Posterior cingulate gyrus (tissue), 11 donors: ENCODE measurements around the gene ZNF569.
A peak's percentile ranks its signal among the peaks of the same experiment; 100 is the strongest.
"Not testable (repeated sequence)": the region's sequence is repeated elsewhere in the genome, so short reads cannot be mapped to it uniquely, and the experiment has no call there.

Source experiments
- DNase-seq, 10 donors: peaks; one replicate each; pipeline versions ENCODE4 v3.0.0 to v3.0.0-alpha.2; 2020 to 2021; ENCODE audit warnings: mixed read lengths in 3 of 10
- intact Hi-C: fragments of 100-400 bp; cut with DNase I; formaldehyde crosslinking; loops from one replicate; pipeline ENCODE4 v1.15.1; 2023

ZNF569 gene

DNA sequence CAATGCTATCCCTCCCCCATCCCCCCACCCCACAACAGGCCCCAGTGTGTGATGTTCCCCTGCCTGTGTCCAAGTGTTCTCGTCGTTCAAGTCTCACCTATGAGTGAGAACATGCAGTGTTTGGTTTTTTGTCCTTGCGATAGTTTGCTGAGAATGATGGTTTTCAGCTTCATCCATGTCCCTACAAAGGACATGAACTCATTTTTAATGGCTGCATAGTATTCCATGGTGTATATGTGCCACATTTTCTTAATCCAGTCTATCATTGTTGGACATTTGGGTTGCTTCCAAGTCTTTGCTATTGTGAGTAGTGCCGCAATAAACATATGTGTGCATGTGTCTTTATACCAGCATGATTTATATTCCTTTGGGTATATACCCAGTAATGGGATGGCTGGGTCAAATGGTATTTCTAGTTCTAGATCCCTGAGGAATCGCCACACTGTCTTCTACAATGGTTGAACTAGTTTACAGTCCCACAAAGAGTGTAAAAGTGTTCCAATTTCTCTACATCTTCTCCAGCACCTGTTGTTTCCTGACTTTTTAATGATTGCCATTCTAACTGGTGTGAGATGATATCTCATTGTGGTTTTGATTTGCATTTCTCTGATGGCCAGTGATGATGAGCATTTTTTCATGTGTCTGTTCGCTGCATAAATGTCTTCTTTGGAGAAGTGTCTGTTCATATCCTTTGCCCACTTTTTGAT lies 61.0 kb downstream of the ZNF569 start:
- intact Hi-C loops, result not testable (repeated sequence)

DNA sequence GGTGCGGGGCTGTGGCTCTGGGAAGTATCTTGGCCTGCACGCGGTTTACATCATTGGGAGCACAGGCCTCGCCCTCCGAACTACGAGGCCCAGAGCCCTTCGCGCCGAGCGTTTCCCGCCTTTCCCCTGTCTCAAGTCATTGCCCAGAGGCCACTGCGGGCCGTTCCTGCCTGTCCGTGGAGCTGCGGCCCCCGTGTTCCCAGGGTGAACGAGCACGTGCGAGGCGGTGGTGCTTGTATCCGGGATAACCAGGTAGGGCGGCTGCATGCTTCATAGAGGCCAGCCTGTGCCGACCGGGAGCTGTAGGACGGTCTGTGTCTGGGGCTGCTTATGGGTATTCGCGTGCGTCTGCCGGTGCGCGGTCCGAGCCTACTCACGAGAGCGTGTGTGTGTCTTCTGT lies 63.8 kb downstream of the ZNF569 start:
- peak in 2 of 10 donors; percentile 66 to 78 for DNase-seq

More for the DNA sequence above, 61.0 kb downstream of the ZNF569 start:
- DNase-seq, result not testable (repeated sequence)

DNA sequence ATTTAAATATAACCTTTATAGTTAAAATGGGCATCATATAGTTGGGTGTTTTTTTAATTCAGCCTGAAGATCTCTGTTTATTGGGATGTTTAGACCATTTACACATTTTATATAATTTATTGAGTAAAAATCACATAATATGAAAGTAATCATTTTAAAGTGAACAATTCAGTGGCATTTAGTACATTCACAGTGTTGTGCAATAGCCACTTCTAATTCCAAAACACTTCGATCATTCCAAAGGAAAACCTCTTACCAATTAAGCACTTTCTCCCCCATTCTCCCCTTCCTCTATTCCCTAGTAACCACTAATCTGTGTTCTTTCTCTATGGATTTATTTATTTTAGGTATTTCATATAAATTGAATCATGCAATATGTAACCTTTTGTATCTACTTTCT lies 66.2 kb downstream of the ZNF569 start:
- no peak for DNase-seq
- intact Hi-C loops, result no loop called here

More for the DNA sequence above, 63.8 kb downstream of the ZNF569 start:
- intact Hi-C loops, result no loop called here

DNA sequence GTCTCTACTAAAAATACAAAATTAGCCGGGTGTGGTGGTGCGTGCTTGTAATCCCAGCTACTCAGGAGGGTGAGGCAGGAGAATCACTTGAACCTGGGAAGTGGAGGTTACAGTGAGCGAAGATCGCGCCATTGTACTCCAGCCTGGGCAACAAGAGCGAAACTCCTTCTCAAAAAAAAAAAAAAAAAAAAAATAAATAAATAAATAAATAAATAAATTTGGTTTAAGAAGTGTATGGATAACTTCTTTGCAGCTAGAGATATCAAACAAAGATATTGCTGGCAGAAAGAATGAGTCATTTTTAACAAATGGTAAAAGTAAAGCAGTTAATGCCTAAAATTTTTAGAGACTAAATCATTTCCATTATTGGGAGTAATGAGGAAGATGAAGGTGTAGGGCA lies 75.8 kb downstream of the ZNF569 start:
- intact Hi-C loops, DNase-seq: not testable (repeated sequence)

DNA sequence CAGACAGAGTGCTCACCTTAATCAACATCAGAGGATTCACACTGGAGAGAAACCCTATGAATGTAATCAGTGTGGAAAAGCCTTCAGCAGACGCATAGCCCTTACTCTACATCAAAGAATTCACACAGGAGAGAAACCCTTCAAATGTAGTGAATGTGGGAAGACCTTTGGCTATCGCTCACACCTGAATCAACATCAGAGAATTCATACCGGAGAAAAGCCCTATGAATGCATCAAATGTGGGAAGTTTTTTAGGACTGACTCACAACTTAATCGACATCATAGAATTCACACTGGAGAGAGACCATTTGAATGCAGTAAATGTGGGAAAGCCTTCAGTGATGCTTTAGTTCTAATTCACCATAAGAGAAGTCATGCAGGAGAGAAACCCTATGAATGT lies 78.0 kb downstream of the ZNF569 start:
- no peak for DNase-seq
- intact Hi-C loops, result no loop called here

DNA sequence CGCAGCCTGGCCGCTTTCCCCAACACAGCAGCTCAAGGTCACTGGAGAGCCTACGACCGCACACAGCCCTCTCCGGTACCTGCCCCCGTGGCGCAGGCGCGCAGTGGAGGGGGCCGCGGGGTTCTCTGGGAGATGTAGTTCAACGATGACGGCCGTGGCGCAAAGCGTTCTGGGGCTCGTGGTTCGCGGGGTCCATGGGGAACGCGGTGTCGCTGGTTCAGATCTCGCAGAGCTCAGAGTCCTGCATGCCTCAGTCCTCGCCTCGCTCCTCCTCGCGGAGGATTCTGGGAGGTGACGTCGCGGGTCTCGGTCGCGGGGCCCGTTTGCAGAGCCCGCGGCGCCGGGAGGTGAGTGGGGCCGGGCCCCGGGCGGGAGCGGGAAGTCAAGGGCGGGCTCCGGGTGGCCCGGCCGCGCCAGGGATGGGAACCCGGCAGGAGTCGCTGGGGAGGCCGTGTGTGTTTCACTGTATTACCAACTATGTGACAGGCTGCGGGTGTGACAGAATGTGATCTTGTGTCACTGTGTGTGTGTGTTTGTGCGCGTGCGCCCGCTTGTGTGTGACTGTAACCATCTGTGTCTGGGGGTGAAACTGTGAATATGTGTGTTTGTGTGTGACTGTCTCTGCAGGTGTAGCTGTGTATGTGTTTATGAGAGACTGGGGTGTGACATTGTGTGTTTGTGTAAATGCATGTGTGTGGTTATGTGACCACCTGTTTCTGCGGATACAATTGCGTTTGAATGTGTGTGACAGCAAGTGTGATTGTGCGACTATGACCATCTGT lies 96.2 kb downstream of the ZNF569 start, which contains the start of gene ZNF527:
ZNF527 (plus strand) TSS at position 220 of the 782 bp plus-strand sequence. CDS start 3,100 bp downstream, outside the sequence.
- intact Hi-C loops, result loop anchor here (2.0 kb wide), 2 partner anchors 36 to 96 kb away; partner anchors contain the start of gene ZNF569
- peak; percentile 98 to 100 (median 99) for DNase-seq

DNA sequence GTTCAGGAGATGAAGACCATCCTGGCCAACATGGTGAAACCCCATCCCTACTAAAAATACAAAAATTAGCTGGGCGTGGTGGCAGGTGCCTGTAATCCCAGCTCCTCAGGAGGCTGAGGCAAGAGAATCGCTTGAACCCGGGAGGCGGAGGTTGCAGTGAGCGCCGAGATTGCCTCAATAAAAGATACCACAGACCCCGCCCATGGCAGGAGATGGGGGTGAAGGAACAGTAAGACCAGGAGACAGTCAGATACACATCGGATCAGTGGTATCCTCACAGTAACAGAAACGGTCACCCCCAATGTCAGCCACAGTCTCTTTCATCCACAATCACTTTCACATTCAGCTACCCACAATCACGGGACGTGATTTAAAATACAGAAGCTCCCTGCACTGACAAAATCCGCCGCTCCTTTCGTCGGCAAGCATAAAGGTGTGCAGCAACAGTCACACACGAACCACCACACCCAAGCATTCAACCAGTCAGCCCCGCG lies 96.8 kb downstream of the ZNF569 start:
- DNase-seq, result peak in 3 of 10 donors; percentile 7 to 62 (median 18)
- intact Hi-C loops, result loop anchor here (2.0 kb wide), 2 partner anchors 36 to 96 kb away; partner anchors contain the start of gene ZNF569

DNA sequence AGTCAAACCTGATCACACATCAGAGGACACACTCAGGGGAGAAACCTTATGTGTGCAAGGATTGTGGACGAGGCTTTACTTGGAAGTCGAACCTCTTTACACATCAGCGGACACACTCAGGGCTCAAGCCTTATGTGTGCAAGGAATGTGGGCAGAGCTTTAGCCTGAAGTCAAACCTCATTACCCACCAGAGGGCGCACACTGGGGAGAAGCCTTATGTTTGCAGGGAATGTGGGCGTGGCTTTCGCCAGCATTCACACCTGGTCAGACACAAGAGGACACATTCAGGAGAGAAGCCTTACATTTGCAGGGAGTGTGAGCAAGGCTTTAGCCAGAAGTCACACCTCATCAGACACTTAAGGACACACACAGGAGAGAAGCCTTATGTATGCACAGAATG lies 104.5 kb downstream of the ZNF569 start:
- intact Hi-C loops, result no loop called here
- DNase-seq, result no peak

DNA sequence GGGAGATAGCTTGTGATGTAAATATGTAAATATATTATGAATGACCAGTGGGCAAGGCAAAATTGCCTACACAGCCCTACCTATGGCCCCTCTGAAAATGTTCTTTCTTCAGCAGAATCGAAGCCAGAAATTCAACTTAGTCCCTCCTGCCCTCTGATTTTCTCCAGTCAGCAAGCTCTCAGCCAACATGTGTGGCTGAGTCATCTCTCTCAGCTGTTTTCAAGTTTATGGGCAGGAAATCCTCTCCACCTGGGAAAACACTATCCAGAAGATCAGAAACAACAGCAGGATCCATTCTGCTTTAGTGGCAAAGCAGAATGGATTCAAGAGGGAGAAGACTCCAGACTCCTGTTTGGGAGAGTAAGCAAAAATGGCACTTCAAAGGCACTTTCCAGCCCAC lies 105.2 kb downstream of the ZNF569 start:
- no peak for DNase-seq
- intact Hi-C loops, result no loop called here
